Islet precursor cell (in vitro differentiated cells): Measurements from ENCODE around the gene MRTO4.
"Not testable (repeated sequence)": the region's sequence is repeated elsewhere in the genome, so short reads cannot be mapped to it uniquely, and the experiment has no call there.

Source experiments
- DNase-seq: peaks from one replicate; pipeline ENCODE4 v3.0.0-alpha.2; 2018

Gene MRTO4

DNA sequence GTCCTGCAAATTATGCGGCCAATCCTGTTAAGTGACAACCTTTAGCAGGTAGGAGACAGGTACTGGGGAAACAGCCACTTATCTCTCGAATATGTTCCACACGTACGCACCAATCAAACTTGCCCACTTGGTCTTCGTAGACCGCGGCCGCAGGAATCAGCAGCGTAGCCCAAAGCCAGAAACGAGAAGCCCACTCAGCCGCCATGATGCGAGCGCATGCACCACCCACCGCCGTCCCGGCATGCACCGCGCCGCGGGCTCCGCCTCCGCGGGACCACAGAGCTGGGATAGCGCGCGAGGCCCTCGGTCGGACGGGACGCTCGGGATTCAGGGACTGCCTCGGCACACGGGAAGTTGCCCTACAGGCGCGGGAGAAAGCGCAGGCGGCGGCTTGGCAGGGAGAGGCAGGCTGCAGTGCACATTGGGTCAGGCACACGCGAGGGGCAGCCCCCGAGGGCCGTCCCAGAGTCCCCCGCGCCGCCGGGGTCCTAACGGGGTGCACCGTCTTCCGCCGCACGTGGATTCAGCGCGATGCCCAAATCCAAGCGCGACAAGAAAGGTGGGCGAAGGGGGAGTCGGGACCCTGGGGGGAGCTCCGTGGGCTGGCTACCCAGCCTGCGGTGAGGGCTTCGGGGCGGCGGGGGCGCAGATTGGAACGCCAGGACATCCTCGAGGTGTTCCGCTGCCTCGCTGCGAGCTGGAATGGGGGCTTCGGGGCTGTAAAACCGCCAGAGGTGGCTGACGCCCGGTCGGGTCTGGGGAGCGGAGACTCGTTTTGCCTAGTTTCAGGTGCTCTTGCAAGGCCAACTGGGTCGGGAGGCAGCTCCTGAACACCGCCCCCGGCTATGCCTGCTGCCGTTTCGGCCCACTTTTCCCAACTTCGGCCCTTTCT lies at the start of gene MRTO4, which contains the start of gene EMC1:
TSS of gene MRTO4 (plus strand) at position 501 of the 892 bp plus-strand sequence. CDS start at position 532, 31 bp downstream.
TSS of gene EMC1 (minus strand) at position 220 of the 892 bp plus-strand sequence. CDS start at position 205, 15 bp downstream.
- peak; percentile 94 for DNase-seq

DNA sequence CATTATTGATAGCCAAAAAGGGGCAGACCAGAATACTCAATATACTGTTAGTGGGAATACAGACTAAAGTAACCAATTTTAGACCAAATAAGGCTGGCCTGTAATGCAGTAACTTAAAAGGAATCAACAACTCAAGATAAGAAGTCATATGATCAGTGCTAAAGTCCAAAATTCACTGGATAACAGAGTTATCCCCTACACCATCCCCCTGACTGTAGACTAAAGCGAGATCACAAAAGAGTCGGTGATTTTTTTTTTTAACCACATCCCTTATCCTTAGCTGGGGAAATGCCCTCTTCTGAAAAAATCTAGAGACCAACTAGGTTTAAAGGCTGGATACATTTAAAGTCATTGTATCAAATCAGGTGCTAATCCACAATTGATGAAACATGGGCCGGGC lies 49.2 kb upstream of the MRTO4 start:
- no peak for DNase-seq

DNA sequence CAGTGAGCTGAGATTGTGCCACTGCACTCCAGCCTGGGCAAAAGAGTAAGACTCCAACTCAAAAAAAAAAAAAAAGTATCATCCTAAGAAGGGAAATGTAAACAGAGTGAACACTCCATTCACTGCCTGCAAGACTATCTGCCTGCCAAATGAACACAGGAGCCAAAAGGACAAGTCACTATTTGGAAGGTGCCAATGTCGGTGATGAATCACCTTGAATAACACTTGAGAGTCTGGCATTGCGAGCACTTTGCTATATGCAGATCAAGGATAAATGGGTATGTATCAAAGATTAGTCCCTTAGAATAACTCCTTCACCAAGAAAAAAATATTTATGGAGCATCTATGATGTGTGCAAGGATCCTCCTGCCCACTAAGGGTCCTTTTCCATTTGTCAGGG lies 48.2 kb upstream of the MRTO4 start:
- DNase-seq = no peak

DNA sequence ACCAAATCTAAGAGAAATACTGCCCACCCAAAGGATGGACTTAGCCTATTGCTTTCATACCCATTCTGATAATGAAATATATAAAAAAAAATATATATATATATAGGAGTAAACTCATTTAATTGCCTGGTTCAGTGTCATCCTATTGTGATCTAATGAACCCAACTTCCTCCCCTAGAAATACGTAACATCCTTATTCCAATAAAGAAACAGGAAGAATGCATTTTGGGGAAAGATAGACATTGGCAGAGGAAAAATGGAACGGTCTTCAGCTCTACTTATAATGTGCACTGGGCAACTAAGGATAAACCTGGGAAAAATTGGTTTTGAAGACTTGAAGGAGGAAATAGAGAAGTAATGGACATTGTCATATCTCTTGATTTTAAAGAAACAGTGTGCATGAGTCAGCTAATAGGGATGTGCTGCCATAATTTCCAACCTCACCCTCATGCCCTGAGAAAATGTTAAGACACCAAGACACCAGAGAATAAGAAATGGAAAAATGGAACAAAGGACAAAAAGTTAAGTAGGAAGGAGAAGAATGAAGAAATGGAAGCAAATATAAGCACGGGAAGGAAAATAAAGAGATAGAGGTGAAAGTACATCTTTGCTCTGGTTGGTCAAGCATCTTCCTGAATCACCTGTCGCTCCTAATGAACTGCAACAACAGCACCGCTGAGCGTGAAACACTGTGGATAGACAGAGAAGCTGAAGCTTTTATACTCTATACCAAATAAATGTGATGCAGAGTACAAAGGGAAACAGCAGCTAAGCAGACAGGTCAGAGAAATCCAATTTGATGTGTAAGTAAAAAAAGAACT lies 46.9 kb upstream of the MRTO4 start:
- DNase-seq = no peak

DNA sequence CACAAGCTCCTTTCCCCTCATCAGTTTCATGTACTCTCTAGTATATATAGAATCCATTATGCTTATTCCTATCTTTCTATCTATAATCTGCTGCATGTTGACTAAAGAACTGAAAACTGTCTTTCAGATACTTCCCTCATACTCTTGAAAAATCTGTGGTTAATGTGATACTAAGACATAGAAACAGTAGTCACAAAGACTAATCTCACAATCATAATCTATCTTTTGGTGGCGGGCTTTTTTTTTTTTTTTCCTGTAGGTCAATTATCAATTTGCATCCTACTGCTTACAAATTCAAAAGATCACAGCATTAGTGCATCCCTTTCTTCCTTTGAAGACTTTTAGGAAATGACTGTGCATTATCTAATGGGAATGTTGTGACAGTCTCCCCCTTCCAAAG lies 46.2 kb upstream of the MRTO4 start:
- DNase-seq = no peak

DNA sequence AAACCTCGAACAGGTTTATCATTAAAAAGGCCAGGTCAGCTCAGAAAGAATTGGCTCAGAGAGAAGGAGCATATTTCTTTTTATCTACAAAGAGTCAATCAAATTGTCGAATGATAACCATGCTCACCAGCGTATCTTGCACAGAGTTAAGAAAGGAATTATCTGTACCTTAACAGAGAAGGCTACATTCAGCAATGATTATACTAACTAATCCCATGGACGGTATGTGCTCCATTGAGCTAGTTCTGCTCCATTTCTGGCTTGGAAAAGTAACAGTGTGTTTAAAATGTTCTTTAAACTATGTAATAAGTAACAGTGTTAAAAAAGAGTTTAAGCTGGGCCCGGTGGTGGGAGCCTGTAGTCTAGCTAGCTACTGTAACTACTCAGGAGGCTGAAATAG lies 45.8 kb upstream of the MRTO4 start:
- no peak for DNase-seq

DNA sequence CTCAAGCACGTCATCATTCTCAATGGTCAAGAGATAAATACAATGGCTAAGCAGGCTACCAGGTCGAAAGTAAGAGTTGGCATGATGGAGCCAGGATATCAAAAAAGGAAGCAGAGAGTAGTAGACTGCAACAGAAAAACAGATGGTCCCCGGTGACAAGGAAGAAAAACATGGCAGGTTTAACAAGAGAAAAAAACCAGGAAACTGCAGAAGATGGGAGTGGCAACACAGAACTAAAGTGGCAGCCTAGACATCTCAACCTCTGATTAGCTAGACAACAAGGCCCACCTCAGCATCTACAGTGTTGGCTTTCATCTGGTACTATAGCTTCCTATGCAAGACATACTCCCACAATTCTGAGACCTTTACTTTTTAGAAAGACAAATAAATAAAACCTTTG lies 44.7 kb upstream of the MRTO4 start:
- DNase-seq = no peak

DNA sequence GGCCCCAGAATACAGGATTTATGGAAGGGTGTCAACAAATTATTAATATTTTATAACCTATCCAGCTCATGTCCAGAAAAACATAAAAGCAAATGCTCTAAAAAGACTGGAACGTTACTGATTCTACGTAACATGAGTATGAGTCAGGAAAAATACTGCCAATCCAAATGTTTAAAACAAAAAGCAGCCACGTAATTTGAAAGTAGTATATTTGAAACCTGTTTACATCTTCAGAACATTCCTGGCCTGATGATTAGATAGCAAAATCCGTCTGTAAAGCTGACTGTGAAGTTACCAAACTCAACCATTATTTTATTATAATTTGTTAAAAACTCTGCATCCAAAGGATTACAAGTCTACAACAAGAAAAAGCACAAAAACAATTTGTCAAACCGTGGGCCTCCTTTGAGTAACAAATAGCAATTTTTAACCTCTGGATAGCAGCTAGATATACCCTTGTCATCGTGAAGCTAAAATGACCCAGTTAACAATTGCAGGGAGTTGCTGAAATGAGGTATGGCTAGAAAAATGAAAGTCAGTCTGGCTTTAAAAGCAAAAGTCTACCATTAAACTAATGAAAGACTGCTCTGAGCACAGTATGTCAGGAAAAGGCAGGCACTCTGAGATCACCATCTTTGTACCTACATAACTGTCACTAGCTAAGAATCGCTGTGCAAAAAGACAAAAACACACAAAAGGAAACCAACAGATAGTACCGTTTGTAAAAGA lies 42.7 kb upstream of the MRTO4 start:
- DNase-seq = no peak

DNA sequence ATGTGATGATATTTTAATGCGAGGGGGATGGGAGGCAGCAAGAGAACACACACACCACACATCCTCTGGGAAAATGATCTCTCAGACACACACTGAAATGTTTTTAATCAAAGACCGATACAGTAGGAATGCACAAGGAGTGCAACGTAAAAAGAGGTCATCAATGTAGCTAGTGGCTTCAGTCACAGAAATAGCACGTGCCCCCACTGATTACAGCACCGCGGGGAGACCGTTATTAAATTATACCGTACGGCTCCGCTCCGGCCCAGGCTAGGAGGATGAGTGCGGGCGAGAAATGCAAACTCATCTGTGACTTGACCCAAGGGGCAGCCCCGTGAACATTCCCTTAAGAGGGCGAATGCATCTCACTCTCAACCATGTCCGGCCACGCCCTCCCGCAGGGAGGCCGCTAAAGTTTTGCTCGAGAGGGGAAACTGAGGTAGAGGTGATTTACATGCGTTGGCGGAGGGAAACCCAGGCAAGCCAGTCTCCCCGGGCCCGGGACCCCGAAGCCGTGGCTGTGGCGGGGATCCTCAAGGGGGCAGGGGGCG lies 42.1 kb upstream of the MRTO4 start:
- DNase-seq = peak; percentile 56

DNA sequence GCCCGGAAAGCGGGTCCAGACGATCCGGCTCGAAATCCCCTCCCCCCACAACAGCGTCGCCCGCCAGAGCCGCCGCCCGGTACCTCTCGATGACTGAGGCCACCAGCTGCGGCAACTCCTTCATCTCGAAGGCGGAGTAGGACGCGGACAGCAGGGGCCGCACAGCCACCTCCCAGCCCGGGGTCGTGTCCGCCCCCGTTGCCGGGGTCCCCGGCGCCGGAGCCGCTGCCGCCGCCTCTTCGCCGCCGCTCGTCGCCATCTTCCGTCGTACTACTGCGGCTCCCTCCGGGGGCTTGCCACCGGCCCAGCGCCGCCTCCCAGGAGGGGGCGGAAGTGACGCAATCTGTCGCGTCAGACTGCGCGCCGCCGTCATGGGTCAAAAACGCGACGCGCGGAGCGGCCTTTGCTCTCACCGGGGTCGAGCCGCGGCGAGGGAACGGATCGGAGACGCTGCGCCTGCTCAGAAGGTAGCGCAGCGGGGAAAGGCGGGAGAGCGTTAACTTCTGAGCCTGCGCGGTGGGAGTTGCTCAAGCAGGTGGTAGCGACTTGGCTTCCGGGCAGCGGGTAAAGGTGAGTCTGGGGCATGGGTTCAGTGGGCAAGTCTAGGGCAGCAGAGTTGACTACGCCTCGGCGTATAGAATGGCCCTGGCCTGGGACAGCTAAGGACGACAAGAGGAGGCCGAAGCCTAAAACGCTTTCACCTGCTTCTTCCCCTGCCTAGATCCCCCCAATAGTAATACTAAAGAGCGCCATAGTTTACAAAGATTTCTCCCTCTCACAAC lies 41.4 kb upstream of the MRTO4 start, which contains the start of gene UBR4:
TSS of gene UBR4 (minus strand) at position 277 of the 782 bp plus-strand sequence. CDS start at position 259, 18 bp downstream.
- DNase-seq = peak; percentile 98

DNA sequence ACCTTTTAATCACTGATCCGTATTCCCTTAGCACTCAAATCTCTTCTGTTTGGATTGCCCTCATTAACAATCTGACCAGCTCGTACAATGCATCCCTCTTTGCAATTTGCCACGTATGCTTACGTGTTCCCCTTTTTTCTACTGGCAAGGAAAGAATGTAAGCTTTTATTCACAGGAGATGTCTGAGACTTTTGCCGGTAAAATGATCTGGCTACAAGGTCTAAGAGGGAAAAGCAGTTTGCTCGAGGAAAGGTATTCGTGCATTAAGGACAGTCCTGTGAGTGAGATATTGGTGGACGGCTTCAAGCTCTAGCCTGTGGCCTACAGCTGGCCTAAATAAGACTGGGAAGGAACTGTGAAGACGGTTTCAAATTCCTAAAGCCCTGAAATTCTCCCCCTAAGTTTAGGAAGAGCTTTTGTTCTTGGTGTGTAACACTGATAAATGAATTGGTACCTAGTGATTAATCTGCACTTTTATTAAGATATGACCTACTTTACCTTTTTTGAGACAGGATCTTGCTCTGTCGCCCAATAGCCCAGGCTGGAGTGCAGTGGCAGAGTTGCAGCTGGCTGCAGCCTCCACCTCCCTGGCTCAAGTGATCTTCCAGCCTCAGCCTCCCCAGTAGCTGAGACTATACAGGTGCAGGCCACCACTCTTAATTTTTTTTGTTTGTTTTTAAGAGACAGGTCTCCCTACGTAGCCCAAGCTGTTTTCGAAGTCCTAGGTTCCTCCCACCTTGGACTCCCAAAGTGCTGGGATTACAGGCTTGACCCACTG lies 40.6 kb upstream of the MRTO4 start:
- no peak for DNase-seq

DNA sequence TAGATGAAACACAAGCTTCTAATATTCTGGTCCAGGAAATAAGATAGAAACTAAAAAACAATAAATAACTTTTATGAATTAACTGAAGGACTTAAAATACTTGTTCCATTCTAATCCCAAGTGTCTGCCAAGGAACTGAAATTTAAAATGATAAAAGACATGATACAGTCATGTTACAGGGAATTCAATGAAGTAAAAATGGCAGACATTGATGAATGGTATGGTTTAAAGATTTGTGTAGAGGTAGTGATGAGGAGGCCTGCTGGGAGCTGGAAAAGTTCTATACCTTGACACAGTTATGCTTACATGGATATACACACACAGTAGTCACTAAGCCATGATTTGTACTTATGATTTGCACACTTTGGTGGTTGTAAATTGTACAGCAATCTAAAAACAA lies 39.4 kb upstream of the MRTO4 start:
- no peak for DNase-seq

DNA sequence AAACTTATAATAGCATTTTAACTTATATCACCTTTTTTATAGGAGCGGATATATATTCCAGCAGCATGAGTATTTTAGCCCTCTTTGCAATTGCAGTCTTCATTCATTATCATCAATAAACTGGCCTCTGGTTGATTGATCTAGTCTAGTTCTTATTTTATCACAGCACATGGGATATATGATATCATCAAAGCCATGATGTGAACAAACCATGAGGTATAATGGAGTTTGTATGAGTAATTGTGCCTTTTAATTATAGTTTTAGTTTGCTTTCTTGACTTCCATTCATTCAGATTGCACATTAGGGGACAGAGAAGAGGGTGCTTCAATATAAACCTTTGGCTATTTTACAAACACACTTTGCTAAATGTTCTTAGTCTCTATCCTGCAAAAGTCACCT lies 38.0 kb upstream of the MRTO4 start:
- no peak for DNase-seq

DNA sequence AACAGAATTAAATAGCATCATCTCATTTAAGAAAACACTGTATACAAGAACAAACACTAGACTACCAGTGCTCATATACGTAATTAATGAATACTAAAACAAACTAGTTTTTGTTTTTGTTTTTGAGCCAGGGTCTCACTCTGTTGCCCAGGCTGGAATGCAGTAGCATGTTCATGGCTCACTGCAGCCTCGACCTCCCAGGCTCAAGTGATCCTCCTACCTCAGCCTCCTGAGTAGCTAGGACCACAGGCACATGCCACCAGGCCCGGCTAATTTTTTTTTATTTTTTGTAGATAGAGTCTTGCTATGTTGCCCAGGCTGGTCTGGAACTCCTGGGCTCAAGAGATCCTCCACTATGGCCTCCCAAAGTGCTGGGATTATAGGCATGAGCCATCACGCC lies 35.0 kb upstream of the MRTO4 start:
- DNase-seq = not testable (repeated sequence)

DNA sequence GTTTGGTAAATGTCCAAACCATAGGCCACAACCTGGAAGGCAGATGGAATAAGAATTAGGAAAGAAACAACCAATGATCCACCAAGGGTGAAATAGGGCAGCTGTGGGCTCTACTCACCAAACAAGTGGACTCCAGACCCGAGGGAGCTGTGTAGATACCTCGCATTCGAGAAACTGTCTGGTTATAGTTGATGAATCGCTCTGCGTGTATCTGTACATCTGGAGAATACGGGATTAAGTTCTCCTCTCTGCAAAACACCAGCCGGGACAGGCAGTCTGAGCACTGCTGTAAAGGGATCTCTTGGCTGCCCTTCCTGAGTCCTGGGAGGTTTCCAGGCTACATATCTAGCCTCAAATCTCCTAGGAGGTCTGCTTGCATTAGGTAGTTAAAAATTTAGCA lies 32.2 kb upstream of the MRTO4 start:
- no peak for DNase-seq

DNA sequence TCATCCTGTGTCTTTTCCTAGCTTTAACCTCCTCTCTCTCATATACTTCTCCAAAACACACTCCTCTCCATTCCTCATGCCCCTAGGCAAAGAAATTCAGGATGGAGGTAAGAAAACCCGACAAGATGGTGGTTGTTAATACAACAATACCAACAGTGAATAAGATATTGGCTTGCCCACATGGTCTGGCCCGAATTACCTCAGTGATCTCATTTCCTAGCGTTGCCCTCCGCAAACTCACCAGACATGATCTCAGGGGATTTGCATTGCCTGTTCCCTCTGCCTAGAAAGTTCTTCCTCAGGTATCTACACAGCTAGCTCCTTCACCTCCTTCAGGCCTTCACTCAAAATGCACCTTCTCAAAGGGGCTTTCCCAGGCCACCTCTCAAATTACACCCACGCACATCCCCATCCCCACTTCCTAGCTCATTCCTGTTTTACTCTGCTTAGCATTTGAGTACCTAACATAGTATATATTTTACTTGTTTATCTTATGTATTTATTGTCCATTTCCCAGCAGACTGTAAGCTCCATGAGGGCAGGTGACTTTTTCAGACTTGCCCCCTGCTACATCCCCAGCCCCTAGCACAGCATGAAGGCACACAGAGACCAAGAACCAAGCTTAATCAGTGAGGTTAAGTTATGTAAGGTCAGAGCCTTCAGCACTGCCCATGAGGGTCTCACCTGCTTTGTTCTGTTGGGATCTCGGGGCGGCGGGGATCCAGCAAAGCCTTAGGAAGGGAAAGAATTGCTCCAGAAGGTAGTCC lies 31.3 kb upstream of the MRTO4 start:
- no peak for DNase-seq

DNA sequence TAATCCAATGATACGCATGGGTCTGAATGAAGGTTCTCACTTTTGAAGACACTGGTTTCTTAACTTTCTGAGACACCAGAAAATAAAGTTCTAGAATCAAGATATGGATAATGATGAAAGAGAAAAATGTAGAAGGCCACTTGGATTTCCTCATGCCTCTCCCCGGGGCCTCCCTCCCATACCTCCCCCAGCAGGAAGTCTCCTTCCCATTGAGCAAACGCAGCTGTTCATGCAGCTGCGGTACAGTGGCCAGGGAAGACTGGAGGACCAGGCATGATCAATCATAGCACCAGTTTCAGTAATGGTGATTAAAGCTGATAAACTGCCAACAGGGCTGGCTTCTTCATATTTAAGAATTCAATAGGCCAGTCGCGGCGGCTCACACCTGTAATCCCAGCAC lies 30.6 kb upstream of the MRTO4 start:
- DNase-seq = no peak

DNA sequence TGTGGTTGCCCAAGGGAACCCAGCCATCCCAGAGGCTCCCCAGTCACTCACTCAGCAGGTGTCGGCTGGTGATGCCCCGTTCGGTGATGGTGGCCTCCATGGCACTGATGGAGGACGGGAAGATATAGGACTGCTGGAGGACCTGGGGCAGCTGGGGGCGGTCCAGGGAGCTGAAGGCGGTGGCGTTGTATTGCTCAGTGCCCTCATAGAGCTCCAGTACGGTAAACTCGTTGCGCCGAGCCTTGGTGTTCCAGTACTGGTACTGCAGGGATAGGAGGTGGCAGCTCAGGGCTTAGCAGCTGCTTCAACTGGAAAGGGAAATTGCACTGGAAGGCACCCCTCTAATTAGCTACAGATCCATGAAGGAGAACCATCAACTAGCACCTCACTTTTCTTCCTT lies 29.0 kb upstream of the MRTO4 start:
- no peak for DNase-seq

DNA sequence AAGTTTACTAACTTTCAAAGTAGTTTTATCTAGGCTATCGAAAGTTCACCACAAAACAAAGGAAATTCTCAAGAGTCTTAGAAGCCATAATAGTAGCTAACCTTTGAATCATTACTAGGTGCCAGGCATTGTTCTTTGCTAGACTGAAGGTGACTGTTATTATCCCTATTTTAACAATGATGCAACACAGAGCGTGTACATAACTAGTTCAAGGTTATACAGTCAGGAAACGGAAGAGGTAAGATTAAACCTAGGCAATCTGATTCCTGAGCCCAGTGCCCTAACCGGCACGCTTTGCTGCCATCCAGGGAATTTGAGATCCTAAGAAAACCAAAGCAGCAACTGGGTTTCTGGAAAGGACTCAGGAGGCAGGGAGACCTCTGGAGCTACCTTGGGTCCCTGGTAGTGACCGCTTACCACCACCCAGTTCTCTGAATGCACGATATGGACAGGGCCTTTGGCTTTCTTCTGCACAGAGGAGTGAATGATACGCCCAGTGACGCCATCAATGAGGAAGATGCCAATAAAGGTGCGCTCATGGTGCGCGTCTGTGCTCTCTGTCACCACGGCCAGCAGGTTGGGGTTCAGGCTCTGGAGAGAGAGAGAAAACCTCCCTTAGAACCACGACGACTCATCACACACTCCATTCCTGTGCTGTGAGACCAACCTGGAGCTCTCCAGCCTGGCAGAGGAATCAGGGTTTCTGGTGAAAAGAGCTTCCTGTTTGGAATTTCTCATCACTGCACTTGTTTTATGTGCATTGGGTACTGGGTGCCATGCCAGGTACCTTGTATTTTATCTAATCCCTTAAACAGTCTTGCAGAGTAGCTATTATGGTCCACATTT lies 28.4 kb upstream of the MRTO4 start:
- no peak for DNase-seq
